K562 (cell line): Measurements from ENCODE around the gene ACSF3. TPM values are rescaled to one million over a fixed set of nuclear protein-coding genes. Genes with fewer than 3 reads are reported as not detected.

Experiments
- CREBBP ChIP-seq: IDR thresholded peaks from one replicate; pipeline ENCODE4 v1.6.1; 2012; ENCODE audit warnings: low read depth, mild to moderate bottlenecking, control low read depth, inconsistent platforms, low read length
- FIP1L1 ChIP-seq: fragments of 200-400 bp; formaldehyde crosslinking; IDR thresholded peaks from 2 replicates; pipeline ENCODE4 v1.6.1; 2018; ENCODE audit warnings: mild to moderate bottlenecking, low read depth, low read length; ENCODE audit not compliant: poor library complexity, severe bottlenecking
- FOXK1 ChIP-seq: sonication (generic); formaldehyde crosslinking; IDR thresholded peaks from 2 replicates; pipeline ENCODE4 v1.8.0; 2022; ENCODE audit warnings: missing genetic modification reagents, mild to moderate bottlenecking, borderline replicate concordance
- HNRNPK ChIP-seq: fragments of 200-400 bp; formaldehyde crosslinking; IDR thresholded peaks from one replicate; pipeline ENCODE4 v1.6.1; 2018; ENCODE audit warnings: mild to moderate bottlenecking, low read depth, low read length; ENCODE audit not compliant: poor library complexity, severe bottlenecking
- KLF10 ChIP-seq: fragments of 250-450 bp; sonication (Bioruptor Pico); IDR thresholded peaks from 2 replicates; pipeline ENCODE4 v1.6.1; 2021; ENCODE audit warnings: matching md5 sums
- POLR2B ChIP-seq: fragments of 450-650 bp; IDR thresholded peaks from 2 replicates; pipeline ENCODE4 v1.6.1; 2018; ENCODE audit warnings: low read depth; ENCODE audit not compliant: partially characterized antibody
- RBM17 ChIP-seq: fragments of 200-400 bp; formaldehyde crosslinking; IDR thresholded peaks from 2 replicates; pipeline ENCODE4 v1.6.1; 2017; ENCODE audit warnings: low read depth, mild to moderate bottlenecking, low read length, borderline replicate concordance
- TEAD4 ChIP-seq, 2 experiments: sonication (generic) in 1 of 2; formaldehyde crosslinking in 1 of 2; IDR thresholded peaks; 2 replicates each; pipeline versions ENCODE4 v1.6.1 to v1.8.0; 2012 to 2022; ENCODE audit warnings: borderline replicate concordance in 1 of 2, inconsistent platforms in 1 of 2, low read length in 1 of 2, mild to moderate bottlenecking in 1 of 2, missing genetic modification reagents in 1 of 2
- YBX1 ChIP-seq: fragments of 450-650 bp; IDR thresholded peaks from 2 replicates; pipeline ENCODE4 v1.7.1; 2016; ENCODE audit warnings: mild to moderate bottlenecking
- ZNF57 ChIP-seq: fragments of 450-650 bp; formaldehyde crosslinking; IDR thresholded peaks from 2 replicates; pipeline ENCODE4 v1.4.0; 2020; ENCODE audit warnings: mild to moderate bottlenecking, moderate library complexity
- polyA plus RNA-seq, 8 experiments: library from polyadenylated mRNA; depleted of rRNA in 4 of 8; stranded (reverse) in 5 of 8; unstranded in 3 of 8; fragments of >200 nt; fragmentation: Nextera tagmentation in 2 of 8; fragmentation: Illumina TruSeq in 1 of 8; extraction: Ambion mirVana in 2 of 8; extraction: Trizol in 1 of 8; gene quantifications; 2 replicates each; pipeline versions ENCODE4 v1.2.1 to v1.2.3, GENCODE V29; 2011 to 2014; ENCODE audit warnings: inconsistent platforms in 1 of 8, missing spikeins in 1 of 8
- total RNA-seq, 7 experiments: library from RNA; depleted of rRNA in 6 of 7; stranded (reverse); fragments of >200 nt in 6 of 7; fragmentation: Illumina TruSeq in 2 of 7; extraction: Trizol in 2 of 7; gene quantifications; 2 replicates each; pipeline versions ENCODE4 v1.2.1 to v1.2.3, GENCODE V29; 2011 to 2021; ENCODE audit warnings: low replicate concordance in 1 of 7
- TF ChIP-seq, protein P1 (sequence below): fragments of 450-650 bp; formaldehyde crosslinking; IDR thresholded peaks from 2 replicates; pipeline ENCODE4 v1.4.0; 2022; ENCODE audit warnings: mild to moderate bottlenecking, moderate library complexity
- TF ChIP-seq, protein P2 (sequence below): fragments of 250-450 bp; sonication (Bioruptor Pico); IDR thresholded peaks from 2 replicates; pipeline ENCODE4 v1.4.0; 2020; ENCODE audit warnings: mild to moderate bottlenecking
- TF ChIP-seq, protein P3 (sequence below): fragments of 450-650 bp; IDR thresholded peaks from 2 replicates; pipeline ENCODE4 v1.6.1; 2018; ENCODE audit not compliant: partially characterized antibody
- TF ChIP-seq, protein P4 (sequence below): sonication (generic); formaldehyde crosslinking; IDR thresholded peaks from 2 replicates; pipeline ENCODE4 v1.9.0; 2022; ENCODE audit warnings: mild to moderate bottlenecking, missing genetic modification reagents

The ACSF3 gene
- total and polyA plus RNA-seq, 9 of the 15 experiments (the other 6 are each of a cell fraction or from before 2014, with no cell fraction given), result 0.77 to 32.8 (median 14.7) TPM

DNA sequence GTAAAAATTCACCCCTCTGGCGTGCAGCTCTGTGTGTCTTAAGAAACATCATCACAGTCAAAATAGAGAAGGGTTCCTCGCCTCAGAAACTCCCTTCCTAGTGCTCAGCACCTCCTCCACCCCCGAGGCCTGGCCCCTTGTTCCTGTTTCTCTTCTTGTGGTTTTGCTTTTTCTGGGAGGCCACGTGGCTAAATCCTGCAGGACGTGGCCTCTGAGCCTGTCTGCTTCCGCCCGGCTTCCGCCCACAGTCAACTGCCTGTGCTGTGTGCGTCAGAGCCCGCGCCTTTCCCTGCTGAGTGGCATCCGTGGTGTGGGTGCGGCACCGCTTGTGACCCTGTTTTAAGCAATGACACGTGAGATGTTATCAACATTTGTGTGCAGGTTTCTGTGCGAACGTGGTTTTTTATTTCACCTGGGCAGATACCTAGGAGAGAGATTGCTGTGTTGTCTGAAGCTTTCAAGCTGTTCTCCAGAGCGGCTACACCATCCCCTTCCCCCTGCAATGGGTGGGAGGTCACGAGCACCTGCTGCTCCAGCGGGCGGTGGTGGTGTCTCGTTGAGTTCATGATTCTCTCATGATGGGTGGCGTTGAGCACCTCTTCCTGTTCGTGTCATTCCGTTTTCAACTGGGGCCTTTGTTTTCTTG, 21.7 kb downstream of the ACSF3 start (continued):
- TF ChIP-seq TEAD4 (IDR thresholded peaks at IDR 0.05; ENCODE audit: low read length) (no peak), TEAD4 (CRISPR knock-in tag; IDR thresholded peaks at IDR 0.05; ENCODE audit: borderline replicate concordance) (no peak), FIP1L1 (no peak), POLR2B (no peak), ZNF57 (CRISPR knock-in tag) (no peak), YBX1 (no peak), CREBBP (no peak), FOXK1 (CRISPR knock-in tag) (peak; percentile 85; the same call in 1 of the 2 replicates), HNRNPK (no peak), RBM17 (no peak), KLF10 (CRISPR knock-in tag) (no peak)
- TF ChIP-seq, protein P1, sequence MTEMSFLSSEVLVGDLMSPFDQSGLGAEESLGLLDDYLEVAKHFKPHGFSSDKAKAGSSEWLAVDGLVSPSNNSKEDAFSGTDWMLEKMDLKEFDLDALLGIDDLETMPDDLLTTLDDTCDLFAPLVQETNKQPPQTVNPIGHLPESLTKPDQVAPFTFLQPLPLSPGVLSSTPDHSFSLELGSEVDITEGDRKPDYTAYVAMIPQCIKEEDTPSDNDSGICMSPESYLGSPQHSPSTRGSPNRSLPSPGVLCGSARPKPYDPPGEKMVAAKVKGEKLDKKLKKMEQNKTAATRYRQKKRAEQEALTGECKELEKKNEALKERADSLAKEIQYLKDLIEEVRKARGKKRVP, result no peak
- TF ChIP-seq, protein P2, sequence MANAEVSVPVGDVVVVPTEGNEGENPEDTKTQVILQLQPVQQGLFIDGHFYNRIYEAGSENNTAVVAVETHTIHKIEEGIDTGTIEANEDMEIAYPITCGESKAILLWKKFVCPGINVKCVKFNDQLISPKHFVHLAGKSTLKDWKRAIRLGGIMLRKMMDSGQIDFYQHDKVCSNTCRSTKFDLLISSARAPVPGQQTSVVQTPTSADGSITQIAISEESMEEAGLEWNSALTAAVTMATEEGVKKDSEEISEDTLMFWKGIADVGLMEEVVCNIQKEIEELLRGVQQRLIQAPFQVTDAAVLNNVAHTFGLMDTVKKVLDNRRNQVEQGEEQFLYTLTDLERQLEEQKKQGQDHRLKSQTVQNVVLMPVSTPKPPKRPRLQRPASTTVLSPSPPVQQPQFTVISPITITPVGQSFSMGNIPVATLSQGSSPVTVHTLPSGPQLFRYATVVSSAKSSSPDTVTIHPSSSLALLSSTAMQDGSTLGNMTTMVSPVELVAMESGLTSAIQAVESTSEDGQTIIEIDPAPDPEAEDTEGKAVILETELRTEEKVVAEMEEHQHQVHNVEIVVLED (CRISPR knock-in tag), result no peak
- TF ChIP-seq, protein P3, sequence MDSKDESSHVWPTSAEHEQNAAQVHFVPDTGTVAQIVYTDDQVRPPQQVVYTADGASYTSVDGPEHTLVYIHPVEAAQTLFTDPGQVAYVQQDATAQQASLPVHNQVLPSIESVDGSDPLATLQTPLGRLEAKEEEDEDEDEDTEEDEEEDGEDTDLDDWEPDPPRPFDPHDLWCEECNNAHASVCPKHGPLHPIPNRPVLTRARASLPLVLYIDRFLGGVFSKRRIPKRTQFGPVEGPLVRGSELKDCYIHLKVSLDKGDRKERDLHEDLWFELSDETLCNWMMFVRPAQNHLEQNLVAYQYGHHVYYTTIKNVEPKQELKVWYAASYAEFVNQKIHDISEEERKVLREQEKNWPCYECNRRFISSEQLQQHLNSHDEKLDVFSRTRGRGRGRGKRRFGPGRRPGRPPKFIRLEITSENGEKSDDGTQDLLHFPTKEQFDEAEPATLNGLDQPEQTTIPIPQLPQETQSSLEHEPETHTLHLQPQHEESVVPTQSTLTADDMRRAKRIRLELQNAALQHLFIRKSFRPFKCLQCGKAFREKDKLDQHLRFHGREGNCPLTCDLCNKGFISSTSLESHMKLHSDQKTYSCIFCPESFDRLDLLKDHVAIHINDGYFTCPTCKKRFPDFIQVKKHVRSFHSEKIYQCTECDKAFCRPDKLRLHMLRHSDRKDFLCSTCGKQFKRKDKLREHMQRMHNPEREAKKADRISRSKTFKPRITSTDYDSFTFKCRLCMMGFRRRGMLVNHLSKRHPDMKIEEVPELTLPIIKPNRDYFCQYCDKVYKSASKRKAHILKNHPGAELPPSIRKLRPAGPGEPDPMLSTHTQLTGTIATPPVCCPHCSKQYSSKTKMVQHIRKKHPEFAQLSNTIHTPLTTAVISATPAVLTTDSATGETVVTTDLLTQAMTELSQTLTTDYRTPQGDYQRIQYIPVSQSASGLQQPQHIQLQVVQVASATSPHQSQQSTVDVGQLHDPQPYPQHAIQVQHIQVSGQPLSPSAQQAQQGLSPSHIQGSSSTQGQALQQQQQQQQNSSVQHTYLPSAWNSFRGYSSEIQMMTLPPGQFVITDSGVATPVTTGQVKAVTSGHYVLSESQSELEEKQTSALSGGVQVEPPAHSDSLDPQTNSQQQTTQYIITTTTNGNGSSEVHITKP, result no peak
- TF ChIP-seq, protein P4, sequence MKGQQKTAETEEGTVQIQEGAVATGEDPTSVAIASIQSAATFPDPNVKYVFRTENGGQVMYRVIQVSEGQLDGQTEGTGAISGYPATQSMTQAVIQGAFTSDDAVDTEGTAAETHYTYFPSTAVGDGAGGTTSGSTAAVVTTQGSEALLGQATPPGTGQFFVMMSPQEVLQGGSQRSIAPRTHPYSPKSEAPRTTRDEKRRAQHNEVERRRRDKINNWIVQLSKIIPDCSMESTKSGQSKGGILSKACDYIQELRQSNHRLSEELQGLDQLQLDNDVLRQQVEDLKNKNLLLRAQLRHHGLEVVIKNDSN (CRISPR knock-in tag), result peak; percentile 93
